Lower leg skin (tissue), 3 donors: Measurements from ENCODE around the gene WDR20.

Experiments
- CTCF ChIP-seq, 3 donors: fragments of 450-650 bp; IDR thresholded peaks; one replicate each; pipeline ENCODE4 v1.5.1; 2016; ENCODE audit warnings: antibody characterized with exemption in 3 of 3, mild to moderate bottlenecking in 3 of 3, moderate library complexity in 2 of 3
- POLR2A ChIP-seq, 2 donors: fragments of 450-650 bp; IDR thresholded peaks; one replicate each; pipeline ENCODE4 v1.6.1; 2016 to 2017; ENCODE audit warnings: antibody characterized with exemption in 2 of 2, mild to moderate bottlenecking in 1 of 2, moderate library complexity in 1 of 2

- no peak for TF ChIP-seq CTCF (IDR thresholded peaks at IDR 0.05)
- TF ChIP-seq POLR2A (IDR thresholded peaks at IDR 0.05) = no peak
Observed at GRCh38 chr14:102146423-102146822, 6.7 kb downstream of the WDR20 start.
